AG04449 (cell line): ENCODE results near the gene PHTF1.

Source experiments
- CTCF ChIA-PET: fragments of 350-600 bp; formaldehyde crosslinking; extraction: SDS; loops from one replicate; lab custom pipeline; 2021; ENCODE audit warnings: antibody characterized with exemption; lab: Yijun Ruan, JAX
- POLR2A ChIA-PET: fragments of 400-600, 350-600 bp; formaldehyde crosslinking; extraction: SDS; loops from one replicate; lab custom pipeline; 2020; ENCODE audit warnings: antibody characterized with exemption, inconsistent platforms; lab: Yijun Ruan, JAX
- DNase-seq: peaks from one replicate; pipeline ENCODE4 v3.0.0-alpha.2; 2010; ENCODE audit warnings: low read depth, low spot score
- H3K4me3 ChIP-seq: 2 replicates; pipeline ENCODE4 v1.5.1; 2011; ENCODE audit warnings: low read depth, mild to moderate bottlenecking, control low read depth, low read length
- TF ChIP-seq, protein P1 (sequence below): IDR thresholded peaks from one replicate; pipeline ENCODE4 v1.5.1; 2011; ENCODE audit warnings: mild to moderate bottlenecking, moderate library complexity, low read length, control low read depth, inconsistent platforms; ENCODE audit not compliant: insufficient read depth; ENCODE audit errors: missing control alignments

The PHTF1 gene

DNA sequence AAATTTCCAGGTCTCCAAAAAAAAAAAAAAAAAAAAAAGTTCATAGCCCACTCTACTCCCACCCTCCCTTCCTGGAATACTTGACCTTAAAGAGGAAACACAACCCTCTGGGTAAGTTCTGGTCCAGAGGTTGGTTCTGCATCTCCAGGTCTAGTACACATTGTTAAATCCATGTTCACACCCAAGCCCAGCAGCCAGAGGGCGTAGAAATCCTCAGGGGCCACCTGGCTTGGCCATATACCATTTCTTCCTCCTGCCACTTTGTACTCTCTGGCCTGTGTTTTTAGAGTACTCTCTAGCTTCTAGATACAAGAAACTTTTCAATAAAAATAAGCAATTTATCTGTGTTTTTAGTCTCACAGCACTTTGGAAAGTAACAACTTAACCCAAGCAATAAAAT, 89.3 kb downstream of the PHTF1 start:
- ChIA-PET POLR2A (no interaction called here), CTCF (interaction anchor here (1.2 kb wide), 1 partner anchor 531 kb away, joined by 4 read pairs; no protein-coding TSS in a partner anchor)
- DNase-seq = no peak
- TF ChIP-seq, protein P1, sequence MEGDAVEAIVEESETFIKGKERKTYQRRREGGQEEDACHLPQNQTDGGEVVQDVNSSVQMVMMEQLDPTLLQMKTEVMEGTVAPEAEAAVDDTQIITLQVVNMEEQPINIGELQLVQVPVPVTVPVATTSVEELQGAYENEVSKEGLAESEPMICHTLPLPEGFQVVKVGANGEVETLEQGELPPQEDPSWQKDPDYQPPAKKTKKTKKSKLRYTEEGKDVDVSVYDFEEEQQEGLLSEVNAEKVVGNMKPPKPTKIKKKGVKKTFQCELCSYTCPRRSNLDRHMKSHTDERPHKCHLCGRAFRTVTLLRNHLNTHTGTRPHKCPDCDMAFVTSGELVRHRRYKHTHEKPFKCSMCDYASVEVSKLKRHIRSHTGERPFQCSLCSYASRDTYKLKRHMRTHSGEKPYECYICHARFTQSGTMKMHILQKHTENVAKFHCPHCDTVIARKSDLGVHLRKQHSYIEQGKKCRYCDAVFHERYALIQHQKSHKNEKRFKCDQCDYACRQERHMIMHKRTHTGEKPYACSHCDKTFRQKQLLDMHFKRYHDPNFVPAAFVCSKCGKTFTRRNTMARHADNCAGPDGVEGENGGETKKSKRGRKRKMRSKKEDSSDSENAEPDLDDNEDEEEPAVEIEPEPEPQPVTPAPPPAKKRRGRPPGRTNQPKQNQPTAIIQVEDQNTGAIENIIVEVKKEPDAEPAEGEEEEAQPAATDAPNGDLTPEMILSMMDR = no peak
- no peak overlapping the region for H3K4me3 ChIP-seq

DNA sequence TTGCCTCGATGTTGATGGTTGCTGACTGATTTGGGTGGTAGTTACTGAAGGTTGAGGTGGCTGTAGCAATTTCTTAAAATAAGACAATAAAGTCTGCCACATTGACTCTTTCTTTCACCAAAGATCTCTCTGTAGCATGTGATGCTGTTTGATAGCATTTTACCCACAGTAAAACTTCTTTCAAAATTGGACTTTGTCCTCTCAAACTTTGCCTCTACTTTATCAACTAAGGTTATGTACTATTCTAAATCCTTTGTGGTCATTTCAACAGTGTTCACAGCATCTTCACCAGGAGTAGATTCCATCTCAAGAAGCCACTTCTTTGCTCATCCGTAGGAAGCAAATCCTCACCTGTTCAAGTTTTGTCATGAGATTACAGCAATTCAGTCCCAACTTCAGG, 93.2 kb downstream of the PHTF1 start:
- no peak for DNase-seq
- CTCF ChIA-PET = interaction anchor here (1.8 kb wide), 1 partner anchor 10 kb away, joined by 5 read pairs; no protein-coding TSS in a partner anchor

DNA sequence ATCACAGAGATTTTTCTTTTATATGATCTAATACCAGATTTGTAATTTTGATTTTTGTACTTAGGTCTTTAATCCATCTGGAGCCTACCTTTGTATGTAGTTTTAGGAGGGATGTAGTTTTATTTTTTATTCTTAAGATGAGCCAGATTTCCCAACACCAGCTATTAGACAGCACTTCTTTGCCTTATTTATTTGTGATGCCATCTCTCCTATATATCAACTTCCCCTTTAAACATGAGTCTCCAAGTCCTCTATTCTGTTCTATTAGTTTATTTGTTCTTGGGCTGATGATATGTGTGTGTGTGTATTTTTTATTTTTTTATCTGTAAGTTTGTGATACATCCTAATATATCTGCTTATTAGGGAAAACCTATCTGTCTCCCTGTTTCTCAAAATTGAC, 94.2 kb downstream of the PHTF1 start:
- DNase-seq = no peak
- TF ChIP-seq, protein P1 = no peak
- H3K4me3 ChIP-seq = no peak overlapping the region
- ChIA-PET CTCF (interaction anchor here (1.6 kb wide), 1 partner anchor 593 kb away, joined by 4 read pairs; the partner anchor contains the start of gene LRIG2), POLR2A (no interaction called here)

More for the DNA sequence above, 93.2 kb downstream of the PHTF1 start:
- POLR2A ChIA-PET = no interaction called here
- no peak overlapping the region for H3K4me3 ChIP-seq
- TF ChIP-seq, protein P1 = no peak

DNA sequence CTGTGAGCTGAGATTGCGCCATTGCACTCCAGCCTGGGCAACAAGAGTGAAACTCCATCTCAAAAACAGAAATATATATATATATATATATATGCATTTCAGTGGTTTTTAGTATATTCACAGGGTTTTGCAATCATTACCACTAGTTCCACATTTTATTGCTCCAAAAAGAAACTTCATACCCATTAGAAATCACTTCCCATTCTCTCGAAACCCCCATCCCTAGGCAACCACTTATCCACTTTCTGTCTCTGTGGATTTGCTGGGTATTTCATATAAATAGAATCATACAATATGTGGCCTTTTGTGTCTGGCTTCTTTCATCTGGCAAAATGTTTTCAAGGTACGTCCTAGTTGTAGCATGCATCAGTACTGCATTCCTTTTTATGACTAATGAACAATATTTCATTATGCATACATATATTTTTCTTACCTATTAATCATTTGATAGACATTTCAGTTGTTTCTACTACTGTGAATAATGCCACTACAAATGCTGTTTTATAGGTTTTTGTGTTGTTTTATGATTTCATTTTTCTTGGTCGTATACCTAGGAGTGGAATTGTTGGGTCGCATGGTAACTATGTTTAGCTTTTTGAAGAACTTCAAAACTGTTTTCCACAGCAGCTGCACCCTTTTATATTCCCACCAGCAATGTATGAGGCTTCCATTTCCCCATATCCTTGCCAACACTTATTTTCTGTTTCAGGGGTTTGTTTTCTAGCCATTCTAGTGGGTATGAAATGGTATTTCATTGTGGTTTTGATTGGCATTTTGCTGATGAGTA, 95.9 kb downstream of the PHTF1 start:
- ChIA-PET POLR2A (no interaction called here), CTCF (no interaction called here)
- no peak for DNase-seq
- no peak overlapping the region for H3K4me3 ChIP-seq
- TF ChIP-seq, protein P1 = no peak

DNA sequence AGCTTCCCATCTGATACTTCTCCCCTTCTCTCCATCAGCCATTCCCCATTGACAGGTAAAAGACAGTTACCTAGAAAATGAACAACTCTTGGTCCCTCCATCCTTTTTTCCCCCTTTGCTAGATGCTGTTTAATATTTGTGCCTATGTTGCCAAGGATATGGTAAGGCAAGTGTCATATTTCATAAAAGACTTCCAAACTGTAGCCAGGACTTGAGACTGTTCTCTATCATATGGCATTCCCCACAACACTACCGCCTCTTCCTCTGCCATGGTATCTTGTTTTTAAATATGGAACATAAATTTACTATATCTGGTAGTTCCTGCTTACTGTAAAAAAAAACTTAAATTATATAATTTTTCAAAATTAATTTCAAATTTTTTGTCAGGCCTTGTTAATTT, 97.2 kb downstream of the PHTF1 start:
- POLR2A ChIA-PET = no interaction called here
- CTCF ChIA-PET = no interaction called here
- TF ChIP-seq, protein P1 = no peak
- H3K4me3 ChIP-seq = no peak overlapping the region
- no peak for DNase-seq

DNA sequence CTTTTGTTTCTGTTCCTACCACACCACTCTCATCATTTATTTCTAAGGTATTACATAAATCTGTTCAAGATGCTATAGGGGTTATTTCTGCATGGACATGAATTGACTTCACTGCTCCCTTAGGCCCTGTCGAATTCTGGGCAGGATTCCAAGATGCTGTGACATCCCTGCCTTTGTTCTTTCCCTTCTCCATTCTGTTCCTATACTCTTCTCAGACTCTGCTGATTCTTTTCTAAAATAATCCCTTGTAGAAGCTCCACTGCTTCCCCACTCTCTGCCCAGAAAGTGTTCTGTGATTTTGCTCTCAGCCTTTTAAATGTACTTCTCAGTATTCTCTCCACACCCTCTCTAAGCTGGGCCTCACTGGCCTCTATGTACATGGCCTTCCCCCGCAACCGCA, 99.2 kb downstream of the PHTF1 start:
- TF ChIP-seq, protein P1 = no peak
- ChIA-PET CTCF (no interaction called here), POLR2A (no interaction called here)
- DNase-seq = no peak
- no peak overlapping the region for H3K4me3 ChIP-seq
